Fibroblast of gingiva (primary cell): Measurements from ENCODE around the gene TRIML1.
"Not testable (repeated sequence)": the region's sequence is repeated elsewhere in the genome, so short reads cannot be mapped to it uniquely, and the experiment has no call there.

Source experiments
- DNase-seq: peaks from one replicate; pipeline ENCODE4 v3.0.0-alpha.2; 2011; ENCODE audit warnings: low read depth

Gene TRIML1

DNA sequence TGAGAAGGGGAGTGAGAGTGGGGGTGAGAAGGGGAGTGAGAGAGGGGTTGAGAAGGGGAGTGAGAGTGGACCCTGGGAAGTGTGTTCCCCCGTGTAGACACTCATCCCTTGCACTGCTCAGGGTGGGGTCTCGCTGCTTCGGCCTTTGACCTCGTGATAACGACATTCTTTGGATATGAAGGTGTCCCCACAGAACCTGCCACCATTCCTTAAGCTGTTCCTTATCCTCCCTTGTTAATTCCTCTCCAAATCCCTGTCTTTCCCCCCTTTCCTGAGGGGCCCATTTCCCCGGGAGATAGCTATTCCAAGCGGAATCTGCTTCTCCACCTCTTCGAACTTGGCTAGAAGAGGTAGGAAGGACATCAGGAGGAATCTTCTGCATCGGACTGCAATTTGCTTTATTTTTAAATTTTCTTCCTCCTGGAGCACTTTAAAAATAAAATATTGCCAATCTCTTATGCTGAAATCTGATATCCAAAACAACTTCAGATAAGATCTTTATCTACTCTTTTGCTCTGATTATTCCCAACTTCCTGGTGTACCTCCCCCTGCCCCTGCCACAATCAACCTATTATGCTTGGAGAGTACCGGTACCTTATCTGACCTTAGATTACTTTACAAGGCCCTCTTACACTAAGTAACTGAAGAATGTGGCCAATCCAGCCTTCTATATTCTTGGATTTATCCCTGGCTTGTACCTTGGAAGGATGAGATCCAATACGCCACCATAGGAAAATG, 15.6 kb downstream of the TRIML1 start:
- DNase-seq: no peak

DNA sequence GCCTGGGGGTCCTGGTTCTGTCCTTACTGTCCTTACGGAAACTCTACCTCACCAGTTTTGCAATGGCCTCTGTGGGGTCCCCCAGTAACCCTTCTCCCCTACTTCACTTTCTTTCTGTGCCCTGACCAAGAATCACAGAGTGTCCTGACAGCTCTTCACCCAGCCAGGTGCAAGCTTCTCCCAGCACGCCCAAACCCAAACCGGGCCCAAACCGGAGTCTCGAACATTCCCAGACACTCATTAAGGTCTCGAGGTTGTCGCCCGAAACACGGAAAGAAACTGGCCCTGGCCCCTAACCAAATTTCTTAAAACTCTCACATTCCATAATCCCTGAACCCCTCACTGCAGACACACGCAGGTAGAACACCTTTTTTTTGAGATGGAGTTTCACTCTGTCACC, 19.1 kb downstream of the TRIML1 start:
- DNase-seq: no peak

DNA sequence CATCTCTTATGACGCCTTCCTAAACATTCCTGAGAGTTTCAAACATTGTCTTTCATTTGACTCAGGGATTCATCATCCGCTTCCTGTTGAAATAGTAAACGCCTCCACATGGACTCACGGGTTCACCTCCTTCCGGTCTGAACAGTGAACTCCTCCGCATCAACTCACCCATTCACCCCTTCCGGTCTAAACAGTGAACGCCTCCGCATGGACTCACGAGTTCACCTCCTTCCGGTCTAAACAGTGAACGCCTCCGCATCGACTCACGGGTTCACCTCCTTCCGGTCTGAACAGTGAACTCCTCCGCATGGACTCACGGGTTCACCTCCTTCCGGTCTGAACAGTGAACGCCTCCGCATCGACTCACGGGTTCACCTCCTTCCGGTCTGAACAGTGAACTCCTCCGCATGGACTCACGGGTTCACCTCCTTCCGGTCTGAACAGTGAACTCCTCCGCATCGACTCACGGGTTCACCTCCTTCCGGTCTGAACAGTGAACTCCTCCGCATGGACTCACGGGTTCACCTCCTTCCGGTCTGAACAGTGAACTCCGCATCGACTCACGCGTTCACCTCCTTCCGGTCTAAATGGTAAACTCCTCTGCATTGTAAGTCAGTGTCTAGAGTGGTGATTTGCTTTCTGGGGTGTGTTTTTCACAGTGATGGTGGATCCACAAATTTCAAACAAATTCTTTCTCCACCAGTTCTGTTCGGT, 20.4 kb downstream of the TRIML1 start:
- DNase-seq: not testable (repeated sequence)

DNA sequence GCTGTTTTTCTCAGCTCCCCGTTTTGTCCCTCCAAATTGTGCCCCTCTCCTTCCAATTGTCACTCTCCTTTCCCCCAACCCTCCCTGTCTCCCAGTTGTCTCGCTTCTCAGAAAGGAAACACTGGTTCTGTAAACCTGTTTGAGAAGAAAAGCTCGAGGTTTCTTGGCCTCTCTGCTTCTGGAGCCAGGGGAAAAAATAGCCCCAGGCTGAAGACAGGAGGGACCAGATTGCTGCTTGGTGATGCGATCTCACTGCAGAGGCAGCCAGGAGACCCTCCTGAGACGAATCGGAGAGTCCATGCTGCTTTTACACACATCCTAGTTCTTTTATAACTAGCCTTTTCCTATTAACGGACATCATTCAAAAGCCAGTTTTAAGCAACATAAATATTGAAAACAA, 21.2 kb downstream of the TRIML1 start:
- DNase-seq: no peak

DNA sequence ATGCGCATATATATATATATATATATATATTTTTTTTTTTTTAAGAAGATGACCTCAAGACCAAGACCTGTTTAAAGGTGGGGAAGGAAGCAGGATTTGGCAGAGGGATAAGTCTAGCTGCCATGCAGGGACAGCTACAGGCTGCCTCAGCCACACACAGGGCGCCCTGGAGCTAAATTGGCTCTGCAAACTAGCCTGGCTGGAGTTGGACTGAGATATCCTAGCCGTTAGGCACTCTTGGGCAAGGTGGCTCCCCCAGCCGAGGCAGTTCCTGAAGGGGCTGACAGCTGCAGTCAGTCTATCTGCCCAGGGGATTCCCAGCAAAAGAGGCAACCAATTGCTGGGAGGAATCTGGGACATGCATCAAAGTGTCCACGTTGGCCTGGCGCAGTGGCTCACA, 21.9 kb downstream of the TRIML1 start:
- no peak for DNase-seq

DNA sequence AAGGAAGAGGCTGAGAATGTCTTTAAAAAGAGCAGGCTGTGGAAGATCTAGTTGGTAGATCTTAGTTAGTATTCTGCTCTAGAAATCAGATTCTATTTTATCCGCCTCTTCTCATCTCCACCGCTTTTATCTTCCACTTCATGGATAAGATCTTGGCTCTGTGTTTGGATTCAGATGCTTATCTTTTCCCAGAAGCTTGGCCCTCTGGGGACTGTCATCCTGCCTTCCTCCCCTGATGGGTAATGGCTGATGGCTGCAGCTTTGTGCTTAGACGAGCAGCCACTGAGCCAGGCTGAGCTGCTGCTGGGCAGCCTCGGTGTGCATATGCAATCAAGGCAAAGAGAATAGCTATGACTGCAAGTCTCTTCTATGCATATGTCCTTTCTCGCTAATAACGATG, 23.5 kb downstream of the TRIML1 start:
- DNase-seq: no peak

DNA sequence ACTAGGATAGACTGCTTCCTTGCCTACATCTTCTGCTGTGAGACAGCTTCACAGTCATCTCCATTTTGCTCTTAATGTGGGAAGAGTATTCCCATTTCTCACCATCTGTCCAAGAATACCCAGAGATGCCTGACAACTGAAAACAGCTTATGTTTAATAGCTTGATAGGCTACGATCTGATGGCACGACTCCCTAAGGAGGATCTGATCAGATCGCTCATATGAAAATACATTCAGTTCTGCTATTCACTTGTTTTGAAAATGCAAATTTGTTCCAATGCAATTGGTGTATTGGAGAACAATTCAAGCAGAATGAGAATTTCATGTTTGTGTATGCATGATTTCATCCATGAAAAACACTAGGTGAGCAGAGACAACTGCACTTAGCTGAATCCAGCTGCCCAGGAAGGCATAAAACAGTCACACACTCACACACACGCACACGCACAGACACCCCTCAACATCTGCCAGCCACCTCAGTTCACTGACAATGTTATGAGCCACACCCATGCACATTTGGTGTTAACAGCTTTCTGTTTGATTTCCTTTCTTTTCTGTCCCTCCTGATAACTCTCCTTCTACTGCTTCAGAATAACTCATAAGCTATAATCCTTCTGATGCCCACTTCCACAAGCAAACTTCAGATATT, 29.6 kb downstream of the TRIML1 start:
- no peak for DNase-seq

DNA sequence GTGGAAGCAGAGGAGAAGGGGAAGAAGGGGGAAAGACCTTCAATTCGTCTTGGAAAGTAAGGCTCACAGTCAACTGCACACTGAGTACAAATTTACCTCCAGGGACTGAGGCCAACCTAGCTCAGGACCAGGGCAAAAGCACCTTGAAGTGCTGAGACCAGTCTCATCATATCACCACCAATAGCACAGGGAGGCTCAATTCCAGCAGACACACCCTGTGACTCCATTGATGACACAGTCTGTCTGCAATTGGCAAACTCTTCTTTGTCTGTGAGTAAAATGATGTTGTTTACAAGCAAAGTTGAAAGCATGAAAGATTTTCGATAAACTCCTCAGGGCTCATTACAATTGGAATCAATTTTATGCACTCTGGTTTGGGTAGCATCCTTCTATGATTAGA, 32.3 kb downstream of the TRIML1 start:
- no peak for DNase-seq

DNA sequence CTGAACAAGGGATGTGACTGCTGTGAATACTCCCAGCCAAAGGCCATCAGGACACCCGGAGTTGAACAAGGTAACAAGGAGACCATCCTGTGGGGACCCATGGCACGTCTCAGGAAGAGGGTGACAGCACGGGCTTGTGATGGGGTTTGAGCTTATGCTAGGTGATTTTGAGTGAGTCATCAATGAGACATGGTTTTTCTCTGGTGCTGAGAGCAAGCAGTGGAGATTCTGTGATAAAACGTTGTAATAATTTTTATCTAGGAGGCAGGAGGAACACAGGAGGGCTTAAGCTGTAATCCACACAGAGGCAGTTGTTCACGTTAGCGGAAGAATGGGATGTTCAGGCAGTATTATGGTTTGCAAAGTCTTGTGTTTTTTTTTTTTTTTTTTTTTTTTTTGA, 36.0 kb downstream of the TRIML1 start:
- no peak for DNase-seq

DNA sequence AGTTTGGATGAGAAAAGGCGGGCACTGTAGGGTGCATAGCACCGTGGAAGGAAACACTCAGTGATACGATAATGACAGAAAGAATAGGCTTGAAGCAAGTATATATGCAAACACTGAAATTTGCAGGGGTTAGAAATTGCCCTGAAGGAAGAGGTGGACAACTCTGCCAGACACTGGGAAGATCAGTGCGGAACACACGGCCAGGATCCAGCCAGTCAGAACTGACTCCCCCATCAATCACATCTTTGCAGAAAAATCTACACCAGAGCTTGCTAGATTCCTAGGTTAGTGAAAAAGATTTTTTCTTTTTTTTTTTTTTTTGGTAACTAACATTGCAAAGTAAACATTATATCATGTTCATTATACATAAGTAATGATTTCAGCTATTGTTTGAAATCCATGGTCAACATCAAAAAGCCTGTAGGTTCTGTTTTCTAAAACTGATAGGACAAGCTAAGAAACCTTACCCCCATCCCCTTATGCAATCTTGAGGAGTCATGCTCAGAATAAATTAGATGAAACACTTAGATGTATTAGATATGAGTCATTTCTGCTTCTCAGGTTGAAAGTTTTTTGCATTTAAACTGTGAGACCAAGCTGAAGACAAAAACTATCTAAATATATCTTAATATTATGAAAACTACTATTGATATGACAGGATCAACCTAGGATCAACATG, 38.9 kb downstream of the TRIML1 start:
- DNase-seq: no peak

DNA sequence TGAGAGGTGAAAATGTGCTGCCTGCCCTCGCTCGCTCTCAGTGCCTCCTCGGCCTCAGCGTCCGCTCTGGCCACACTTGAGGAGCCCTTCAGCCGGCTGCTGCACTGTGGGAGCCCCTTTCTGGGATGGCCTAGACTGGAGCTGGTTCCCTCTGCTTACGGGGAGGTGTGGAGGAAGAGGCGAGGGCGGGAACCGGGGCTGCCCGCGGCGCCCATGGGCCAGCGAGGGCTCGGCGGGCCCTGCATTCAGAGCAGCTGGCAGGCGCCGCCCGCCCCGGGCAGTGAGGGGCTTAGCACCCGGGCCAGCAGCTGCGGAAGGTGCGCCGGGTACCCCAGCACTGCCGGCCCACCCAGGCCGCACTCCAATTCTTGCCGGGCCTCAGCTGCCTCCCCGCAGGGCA, 39.6 kb downstream of the TRIML1 start:
- no peak for DNase-seq

DNA sequence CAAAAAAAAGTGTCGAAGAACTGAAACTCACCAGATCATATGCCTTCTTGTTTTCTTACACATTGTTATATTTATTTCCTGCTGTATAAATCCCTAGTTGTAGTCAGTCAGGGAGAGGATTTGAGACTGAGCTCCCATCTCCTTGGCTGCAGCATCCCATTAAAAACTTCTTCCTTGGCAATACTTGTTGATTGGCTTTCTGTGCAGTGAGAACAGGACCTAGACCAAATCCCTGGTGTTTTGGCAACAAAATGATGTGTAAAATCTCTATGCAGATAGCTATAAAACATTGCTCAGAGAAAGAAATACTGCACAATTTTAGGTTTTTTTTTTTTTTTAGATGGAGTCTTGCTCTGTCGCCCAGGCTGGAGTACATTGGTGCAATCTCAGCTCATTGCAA, 47.9 kb downstream of the TRIML1 start:
- DNase-seq: no peak

DNA sequence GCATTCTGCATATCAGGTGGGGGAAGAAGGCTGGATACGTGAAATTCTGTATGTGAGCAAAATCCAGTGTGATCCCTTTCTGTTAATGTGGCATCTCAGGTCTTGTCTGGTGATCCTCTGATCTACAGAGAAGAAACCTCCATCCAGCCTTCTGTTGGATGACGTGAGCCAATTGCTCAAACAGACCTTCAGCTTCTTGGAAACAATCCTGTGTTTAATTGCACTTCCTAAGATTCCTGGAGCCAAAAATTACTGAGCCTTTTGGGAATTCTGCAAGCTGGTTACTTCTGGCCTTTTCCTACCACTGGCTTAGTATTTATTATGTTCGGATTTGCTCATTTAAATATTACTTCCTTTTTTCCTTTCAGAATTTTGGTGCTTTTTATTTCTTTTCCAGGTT, 51.2 kb downstream of the TRIML1 start:
- peak; percentile 4 for DNase-seq

DNA sequence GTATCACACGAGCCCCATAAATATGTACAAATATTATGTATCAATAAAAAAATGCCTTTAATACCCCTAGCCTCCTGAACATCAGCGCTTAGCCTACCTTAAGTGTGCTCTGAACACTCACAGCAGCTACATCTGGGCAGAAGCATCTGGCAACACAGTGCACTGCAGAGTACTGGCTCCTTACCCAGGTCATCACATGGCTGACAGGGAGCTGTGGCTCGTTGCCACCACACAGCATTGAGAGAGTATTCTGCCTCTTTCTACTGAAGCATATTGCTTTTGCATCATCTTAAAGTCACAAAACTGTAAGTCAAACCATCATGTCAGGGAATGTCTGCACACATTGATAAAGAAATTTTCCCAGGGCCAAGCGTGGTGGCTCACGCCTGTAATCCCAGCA, 55.2 kb downstream of the TRIML1 start:
- DNase-seq: no peak

DNA sequence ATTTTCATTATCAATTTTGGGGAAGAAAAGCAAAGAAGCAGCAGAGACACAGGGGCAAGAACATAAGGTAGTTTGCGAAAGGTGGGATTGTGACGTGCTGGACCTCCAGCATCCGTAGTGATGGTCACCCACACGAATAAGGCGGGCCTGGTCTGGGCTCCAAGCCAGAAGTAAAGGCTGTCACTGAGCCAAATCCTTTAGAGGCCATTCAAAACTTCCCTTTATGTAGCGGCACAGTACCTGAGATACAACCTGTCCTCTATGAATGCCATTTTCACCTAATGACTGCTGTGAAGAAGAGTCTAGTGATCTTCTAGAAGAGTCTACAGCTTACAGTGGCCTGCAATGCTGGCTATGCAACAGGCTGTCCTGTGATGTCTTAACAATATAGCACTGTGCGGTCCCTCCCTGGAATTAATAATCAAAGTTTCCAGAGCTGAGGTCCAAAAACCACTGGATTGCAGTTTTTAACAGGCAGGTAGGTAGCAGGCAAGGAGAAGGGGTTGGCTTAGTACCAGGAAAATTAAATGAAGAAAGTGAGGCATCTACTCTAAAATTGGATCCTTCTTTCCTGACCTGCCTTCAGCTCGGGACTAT, 56.2 kb downstream of the TRIML1 start:
- DNase-seq: no peak

DNA sequence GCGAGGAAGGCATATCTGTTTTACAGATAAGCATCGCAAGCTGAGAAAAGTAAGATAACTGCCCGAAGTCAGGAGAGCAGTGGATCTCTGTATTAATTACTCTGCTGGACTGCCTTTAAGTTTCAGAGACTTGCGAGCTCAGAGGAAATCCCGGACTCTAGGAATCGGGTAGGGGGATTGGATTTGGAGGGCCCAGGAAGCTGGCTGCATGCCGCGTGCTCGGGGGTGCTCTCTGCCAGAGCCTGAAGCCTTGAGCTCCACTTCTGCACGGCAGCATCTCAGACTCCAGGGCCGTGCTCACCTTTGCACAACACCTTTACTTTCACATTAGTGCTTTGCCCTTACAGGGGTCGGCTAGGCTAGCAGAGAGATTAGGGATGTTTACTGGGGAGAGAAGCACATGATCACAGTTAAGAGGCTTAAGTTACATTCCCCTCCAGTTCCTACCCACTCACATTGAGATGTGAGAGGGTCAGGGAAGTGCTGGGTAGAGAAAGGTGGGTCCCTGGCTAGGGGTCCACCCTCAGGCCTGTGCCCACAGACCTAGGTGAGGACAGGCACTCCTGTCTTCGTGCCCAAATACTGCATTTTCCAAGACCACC, 57.0 kb downstream of the TRIML1 start:
- no peak for DNase-seq
